HepG2 (cell line): ENCODE measurements around the gene PLEKHA8. TPM values are rescaled to one million over a fixed set of nuclear protein-coding genes. Genes with fewer than 3 reads are reported as not detected.
A peak's percentile ranks its signal among the peaks of the same experiment; 100 is the strongest.

Source experiments
- ATAC-seq: fragments of 200-7000 bp; cut with Tn5 transposase; 3 replicates; pipeline ENCODE4 v1.9.1; 2020; ENCODE audit warnings: mild to moderate bottlenecking, moderate library complexity
- BruUV-seq: library from RNA; stranded (reverse); fragments of 400-500 nt; replicated peaks from 2 replicates; lab custom pipeline; 2021; lab: Mats Ljungman, UMichigan
- CTCF ChIA-PET: fragments of 300-600 bp; formaldehyde crosslinking; extraction: SDS; loops from one replicate; lab custom pipeline; 2021; ENCODE audit warnings: low total read pairs, inconsistent platforms, low intra/inter-chr PET ratio; lab: Yijun Ruan, JAX
- POLR2A ChIA-PET: fragments of 350-600 bp; sonication (Branson Sonifier 250); formaldehyde crosslinking; loops from one replicate; lab custom pipeline; 2020; ENCODE audit warnings: antibody characterized with exemption, inconsistent platforms; lab: Yijun Ruan, JAX
- DNase-seq: peaks from one replicate; pipeline ENCODE4 v3.0.0-alpha.2; 2015; ENCODE audit warnings: low spot score
- FAIRE-seq: peaks from 3 replicates; lab custom pipeline; 2011; peaks lifted over from hg19 to GRCh38; lab: Jason Lieb, UNC
- H2AFZ ChIP-seq: one replicate; pipeline ENCODE4 v1.6.1; 2011; ENCODE audit warnings: low read length, inconsistent platforms
- H3K27ac ChIP-seq: fragments of 300-600 bp; 3 replicates; pipeline ENCODE4 v1.8.0; 2011; ENCODE audit warnings: mixed run types, mild to moderate bottlenecking, mixed read lengths, low read length, inconsistent platforms; ENCODE audit not compliant: insufficient read depth; ENCODE audit errors: extremely low read length
- H3K27me3 ChIP-seq, 2 experiments: fragments of 200-600 bp in 1 of 2; 2 replicates in 1 of 2; 3 replicates in 1 of 2; pipeline versions ENCODE4 v1.6.0 to v1.8.0; 2011; ENCODE audit warnings: low read length in 2 of 2, mild to moderate bottlenecking in 2 of 2, moderate library complexity in 2 of 2, inconsistent platforms in 1 of 2; ENCODE audit not compliant: insufficient read depth in 2 of 2, control insufficient read depth in 1 of 2
- H3K36me3 ChIP-seq, 2 experiments: fragments of 200-600 bp in 1 of 2; replicated peaks in 1 of 2; 2 replicates in 1 of 2; 3 replicates in 1 of 2; pipeline versions ENCODE4 v1.5.1 to v1.8.0; 2011; ENCODE audit warnings: low read length in 2 of 2, inconsistent platforms in 1 of 2; ENCODE audit not compliant: insufficient read depth in 2 of 2, control insufficient read depth in 1 of 2
- H3K4me1 ChIP-seq: 2 replicates; pipeline ENCODE4 v1.5.1; 2012; ENCODE audit warnings: low read length, inconsistent platforms; ENCODE audit not compliant: insufficient read depth
- H3K4me2 ChIP-seq: 2 replicates; pipeline ENCODE4 v1.6.0; 2011; ENCODE audit warnings: low read depth, low read length, inconsistent platforms
- H3K4me3 ChIP-seq, 3 experiments: fragments of 200-600 bp in 1 of 3; sonication (generic), shearing (Covaris generic) in 1 of 3; replicated peaks in 1 of 3; 2 replicates each; pipeline ENCODE4 v1.5.1; 2011 to 2016; ENCODE audit warnings: low read length in 3 of 3, inconsistent platforms in 2 of 3, low read depth in 2 of 3, mild to moderate bottlenecking in 2 of 3, control low read depth in 1 of 3, mixed read lengths in 1 of 3; ENCODE audit not compliant: insufficient read depth in 1 of 3
- H3K79me2 ChIP-seq: one replicate; pipeline ENCODE4 v1.6.1; 2011; ENCODE audit warnings: low read length, inconsistent platforms; ENCODE audit not compliant: insufficient read depth
- H3K9ac ChIP-seq: 2 replicates; pipeline ENCODE4 v1.6.0; 2011; ENCODE audit warnings: mild to moderate bottlenecking, low read depth, low read length, inconsistent platforms; ENCODE audit not compliant: insufficient read depth
- H3K9me3 ChIP-seq: 2 replicates; pipeline ENCODE4 v1.5.1; 2012; ENCODE audit warnings: mild to moderate bottlenecking, low read length
- H4K20me1 ChIP-seq: 2 replicates; pipeline ENCODE4 v1.6.0; 2011; ENCODE audit warnings: inconsistent platforms, mild to moderate bottlenecking, low read length, moderate library complexity; ENCODE audit not compliant: insufficient read depth
- ISL2 ChIP-seq: sonication (generic); formaldehyde crosslinking; IDR thresholded peaks from 2 replicates; pipeline ENCODE4 v1.5.0; 2020; ENCODE audit warnings: missing genetic modification reagents
- KDM2A ChIP-seq: sonication (generic); formaldehyde crosslinking; IDR thresholded peaks from 2 replicates; pipeline ENCODE4 v1.4.0; 2020; ENCODE audit warnings: low read depth, missing genetic modification reagents, borderline replicate concordance
- KLF16 ChIP-seq, 2 experiments: sonication (generic) in 1 of 2; formaldehyde crosslinking in 1 of 2; IDR thresholded peaks; 2 replicates each; pipeline versions ENCODE4 v1.6.1 to v1.8.0; 2016 to 2023; ENCODE audit warnings: missing genetic modification reagents in 2 of 2, missing compliant biosample characterization in 1 of 2
- MEIS2 ChIP-seq: sonication (generic); formaldehyde crosslinking; IDR thresholded peaks from 2 replicates; pipeline ENCODE4 v1.9.0; 2021; ENCODE audit warnings: mild to moderate bottlenecking, missing genetic modification reagents
- PBX2 ChIP-seq: IDR thresholded peaks from 2 replicates; pipeline ENCODE4 v1.6.1; 2016; ENCODE audit warnings: control low read depth
- TAF1 ChIP-seq: sonication (generic); formaldehyde crosslinking; IDR thresholded peaks from 2 replicates; pipeline ENCODE4 v1.4.0; 2020; ENCODE audit warnings: missing genetic modification reagents
- ZNF263 ChIP-seq: sonication (generic); formaldehyde crosslinking; IDR thresholded peaks from 2 replicates; pipeline ENCODE4 v1.4.0; 2020; ENCODE audit warnings: missing genetic modification reagents
- ZNF572 ChIP-seq: sonication (generic); formaldehyde crosslinking; IDR thresholded peaks from 2 replicates; pipeline ENCODE4 v1.5.1; 2020; ENCODE audit warnings: mild to moderate bottlenecking, missing genetic modification reagents
- WGBS: methylation state at CpG from one replicate; pipeline ENCODE4 v1.1.6; 2017; ENCODE audit warnings: low lambda C conversion rate; 5-methylcytosine and 5-hydroxymethylcytosine counted together
- in situ Hi-C: cut with HindIII; loops from 2 replicates; pipeline ENCODE4 v1.10.0; 2017; ENCODE audit warnings: low pct_unique_long_range_greater_than_20kb; ENCODE audit not compliant: extremely low pct_ligation_motif_present
- intact Hi-C: fragments of 100-400 bp; cut with micrococcal nuclease; formaldehyde crosslinking; loops from one replicate; pipeline ENCODE4 v1.10.0; 2022; ENCODE audit not compliant: unreplicated experiment
- polyA plus RNA-seq, 8 experiments: library from polyadenylated mRNA; depleted of rRNA in 3 of 8; stranded (reverse) in 7 of 8; unstranded in 1 of 8; fragments of >200 nt; fragmentation: Illumina TruSeq in 4 of 8; extraction: Trizol in 4 of 8; gene quantifications; 2 replicates each; pipeline versions ENCODE4 v1.2.1 to v1.2.3, GENCODE V29; 2011 to 2016; ENCODE audit warnings: low read depth in 4 of 8, missing spikeins in 1 of 8, mixed read lengths in 1 of 8; ENCODE audit not compliant: insufficient read depth in 1 of 8
- total RNA-seq, 5 experiments: library from RNA; depleted of rRNA; stranded (reverse); fragments of >200 nt; fragmentation: Illumina TruSeq; extraction: Trizol; gene quantifications; 2 replicates each; pipeline ENCODE4 v1.2.3, GENCODE V29; 2016; ENCODE audit warnings: low read depth in 1 of 5
- TF ChIP-seq, protein P1 (sequence below): sonication (generic); formaldehyde crosslinking; IDR thresholded peaks from 2 replicates; pipeline ENCODE4 v1.4.0; 2020; ENCODE audit warnings: missing genetic modification reagents
- TF ChIP-seq, protein P2 (sequence below): sonication (generic); formaldehyde crosslinking; IDR thresholded peaks from 2 replicates; pipeline ENCODE4 v1.4.0; 2020; ENCODE audit warnings: missing genetic modification reagents, mild to moderate bottlenecking, borderline replicate concordance
- TF ChIP-seq, protein P3 (sequence below): sonication (generic); formaldehyde crosslinking; IDR thresholded peaks from 2 replicates; pipeline ENCODE4 v1.5.0; 2020; ENCODE audit warnings: mild to moderate bottlenecking, missing genetic modification reagents, borderline replicate concordance

PLEKHA8 gene
- total and polyA plus RNA-seq, 2 of the 13 experiments (the other 11 are each of a cell fraction or from before 2014, with no cell fraction given), result 12.5 to 26.4 TPM

GRCh38 chr7:29989257-29989995, 38.8 kb upstream of the PLEKHA8 start, which contains the start of gene SCRN1:
Gene SCRN1, minus strand, starts transcription at chr7:29989801. Its CDS starts 20,734 bp downstream, at chr7:29969067.
- in situ Hi-C loops (loop anchor here (5.0 kb wide), 1 partner anchor 38 kb away; the partner anchor contains the start of genes FKBP14 and PLEKHA8), intact Hi-C loops (loop anchor here (2.0 kb wide), 1 partner anchor 73 kb away; no protein-coding TSS in a partner anchor)
- no peak for FAIRE-seq
- Histone ChIP-seq H3K79me2 (peaks cover 45% of the 10 kb centered on the region), H3K9me3 (no peaks in the 10 kb centered on the region), H3K4me3 (peak within 1 kb of the TSS; percentile 96 to 99 (median 97)), H2AFZ (peak within 1 kb of the TSS; percentile 5), H3K27me3 (no peaks in the 10 kb centered on the region), H3K36me3 (peaks cover 0 to 2% of the 10 kb centered on the region in 2 experiments; a peak in 1 of 5 replicates), H3K27ac (peak within 1 kb of the TSS; percentile 86), H3K4me2 (peak within 1 kb of the TSS; percentile 94), H3K9ac (peak within 1 kb of the TSS; percentile 89), H3K4me1 (peaks cover 37% of the 10 kb centered on the region), H4K20me1 (peaks cover 4% of the 10 kb centered on the region; the same call in 1 of the 2 replicates)
- ChIA-PET POLR2A (interaction anchor here (0.6 to 1.2 kb wide), 3 partner anchors 10 to 40 kb away, joined by 3 to 10 read pairs (median 4); partner anchors contain the start of genes FKBP14 and PLEKHA8), CTCF (no interaction called here)
- peak; percentile 22 for DNase-seq
- BruUV-seq, result no TSS peak
- 0% methylated on average over 1 of the region's 79 CpGs for WGBS
- ATAC-seq, result peak; percentile 76
- TF ChIP-seq TAF1 (CRISPR knock-in tag) (peak; percentile 64; the same call in 1 of the 2 replicates), ZNF263 (0 out of 2 replicates have a peak, but pooled peaks have one; percentile 24), PBX2 (CRISPR knock-in tag) (no peak), ZNF572 (0 out of 2 replicates have a peak, but pooled peaks have one; percentile 22), KDM2A (peak; percentile 74), MEIS2 (no peak; the same call in none of the 2 replicates), ISL2 (CRISPR knock-in tag) (0 out of 2 replicates have a peak, but pooled peaks have one; percentile 5), KLF16 (CRISPR knock-in tag; IDR thresholded peaks at IDR 0.05) (peak in 1 of 2 experiments; percentile 39; a peak in 1 of 4 replicates)
- TF ChIP-seq, protein P1, sequence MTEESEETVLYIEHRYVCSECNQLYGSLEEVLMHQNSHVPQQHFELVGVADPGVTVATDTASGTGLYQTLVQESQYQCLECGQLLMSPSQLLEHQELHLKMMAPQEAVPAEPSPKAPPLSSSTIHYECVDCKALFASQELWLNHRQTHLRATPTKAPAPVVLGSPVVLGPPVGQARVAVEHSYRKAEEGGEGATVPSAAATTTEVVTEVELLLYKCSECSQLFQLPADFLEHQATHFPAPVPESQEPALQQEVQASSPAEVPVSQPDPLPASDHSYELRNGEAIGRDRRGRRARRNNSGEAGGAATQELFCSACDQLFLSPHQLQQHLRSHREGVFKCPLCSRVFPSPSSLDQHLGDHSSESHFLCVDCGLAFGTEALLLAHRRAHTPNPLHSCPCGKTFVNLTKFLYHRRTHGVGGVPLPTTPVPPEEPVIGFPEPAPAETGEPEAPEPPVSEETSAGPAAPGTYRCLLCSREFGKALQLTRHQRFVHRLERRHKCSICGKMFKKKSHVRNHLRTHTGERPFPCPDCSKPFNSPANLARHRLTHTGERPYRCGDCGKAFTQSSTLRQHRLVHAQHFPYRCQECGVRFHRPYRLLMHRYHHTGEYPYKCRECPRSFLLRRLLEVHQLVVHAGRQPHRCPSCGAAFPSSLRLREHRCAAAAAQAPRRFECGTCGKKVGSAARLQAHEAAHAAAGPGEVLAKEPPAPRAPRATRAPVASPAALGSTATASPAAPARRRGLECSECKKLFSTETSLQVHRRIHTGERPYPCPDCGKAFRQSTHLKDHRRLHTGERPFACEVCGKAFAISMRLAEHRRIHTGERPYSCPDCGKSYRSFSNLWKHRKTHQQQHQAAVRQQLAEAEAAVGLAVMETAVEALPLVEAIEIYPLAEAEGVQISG (CRISPR knock-in tag), result peak; percentile 24; the same call in 1 of the 2 replicates
- TF ChIP-seq, protein P2, sequence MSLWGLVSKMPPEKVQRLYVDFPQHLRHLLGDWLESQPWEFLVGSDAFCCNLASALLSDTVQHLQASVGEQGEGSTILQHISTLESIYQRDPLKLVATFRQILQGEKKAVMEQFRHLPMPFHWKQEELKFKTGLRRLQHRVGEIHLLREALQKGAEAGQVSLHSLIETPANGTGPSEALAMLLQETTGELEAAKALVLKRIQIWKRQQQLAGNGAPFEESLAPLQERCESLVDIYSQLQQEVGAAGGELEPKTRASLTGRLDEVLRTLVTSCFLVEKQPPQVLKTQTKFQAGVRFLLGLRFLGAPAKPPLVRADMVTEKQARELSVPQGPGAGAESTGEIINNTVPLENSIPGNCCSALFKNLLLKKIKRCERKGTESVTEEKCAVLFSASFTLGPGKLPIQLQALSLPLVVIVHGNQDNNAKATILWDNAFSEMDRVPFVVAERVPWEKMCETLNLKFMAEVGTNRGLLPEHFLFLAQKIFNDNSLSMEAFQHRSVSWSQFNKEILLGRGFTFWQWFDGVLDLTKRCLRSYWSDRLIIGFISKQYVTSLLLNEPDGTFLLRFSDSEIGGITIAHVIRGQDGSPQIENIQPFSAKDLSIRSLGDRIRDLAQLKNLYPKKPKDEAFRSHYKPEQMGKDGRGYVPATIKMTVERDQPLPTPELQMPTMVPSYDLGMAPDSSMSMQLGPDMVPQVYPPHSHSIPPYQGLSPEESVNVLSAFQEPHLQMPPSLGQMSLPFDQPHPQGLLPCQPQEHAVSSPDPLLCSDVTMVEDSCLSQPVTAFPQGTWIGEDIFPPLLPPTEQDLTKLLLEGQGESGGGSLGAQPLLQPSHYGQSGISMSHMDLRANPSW (CRISPR knock-in tag), result no peak
- TF ChIP-seq, protein P3, sequence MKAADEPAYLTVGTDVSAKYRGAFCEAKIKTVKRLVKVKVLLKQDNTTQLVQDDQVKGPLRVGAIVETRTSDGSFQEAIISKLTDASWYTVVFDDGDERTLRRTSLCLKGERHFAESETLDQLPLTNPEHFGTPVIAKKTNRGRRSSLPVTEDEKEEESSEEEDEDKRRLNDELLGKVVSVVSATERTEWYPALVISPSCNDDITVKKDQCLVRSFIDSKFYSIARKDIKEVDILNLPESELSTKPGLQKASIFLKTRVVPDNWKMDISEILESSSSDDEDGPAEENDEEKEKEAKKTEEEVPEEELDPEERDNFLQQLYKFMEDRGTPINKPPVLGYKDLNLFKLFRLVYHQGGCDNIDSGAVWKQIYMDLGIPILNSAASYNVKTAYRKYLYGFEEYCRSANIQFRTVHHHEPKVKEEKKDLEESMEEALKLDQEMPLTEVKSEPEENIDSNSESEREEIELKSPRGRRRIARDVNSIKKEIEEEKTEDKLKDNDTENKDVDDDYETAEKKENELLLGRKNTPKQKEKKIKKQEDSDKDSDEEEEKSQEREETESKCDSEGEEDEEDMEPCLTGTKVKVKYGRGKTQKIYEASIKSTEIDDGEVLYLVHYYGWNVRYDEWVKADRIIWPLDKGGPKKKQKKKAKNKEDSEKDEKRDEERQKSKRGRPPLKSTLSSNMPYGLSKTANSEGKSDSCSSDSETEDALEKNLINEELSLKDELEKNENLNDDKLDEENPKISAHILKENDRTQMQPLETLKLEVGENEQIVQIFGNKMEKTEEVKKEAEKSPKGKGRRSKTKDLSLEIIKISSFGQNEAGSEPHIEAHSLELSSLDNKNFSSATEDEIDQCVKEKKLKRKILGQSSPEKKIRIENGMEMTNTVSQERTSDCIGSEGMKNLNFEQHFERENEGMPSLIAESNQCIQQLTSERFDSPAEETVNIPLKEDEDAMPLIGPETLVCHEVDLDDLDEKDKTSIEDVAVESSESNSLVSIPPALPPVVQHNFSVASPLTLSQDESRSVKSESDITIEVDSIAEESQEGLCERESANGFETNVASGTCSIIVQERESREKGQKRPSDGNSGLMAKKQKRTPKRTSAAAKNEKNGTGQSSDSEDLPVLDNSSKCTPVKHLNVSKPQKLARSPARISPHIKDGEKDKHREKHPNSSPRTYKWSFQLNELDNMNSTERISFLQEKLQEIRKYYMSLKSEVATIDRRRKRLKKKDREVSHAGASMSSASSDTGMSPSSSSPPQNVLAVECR, result peak; percentile 44
